Naive thymus-derived CD8-positive, alpha-beta T cell (primary cell): ENCODE data around the gene RAB6A. TPM values are rescaled to one million over a fixed set of nuclear protein-coding genes. Genes with fewer than 3 reads are reported as not detected.
"Not testable (repeated sequence)": the region's sequence is repeated elsewhere in the genome, so short reads cannot be mapped to it uniquely, and the experiment has no call there.

Source experiments
- ATAC-seq, 2 donors: fragments of 150-1000 bp; cut with Tn5 transposase in 1 of 2; sonication (Bioruptor Pico), chemical (Tn5 transposase) in 1 of 2; 1 replicate in 1 of 2; 2 replicates in 1 of 2; pipeline ENCODE4 v1.10.0; 2021; ENCODE audit warnings: mild to moderate bottlenecking in 2 of 2, moderate library complexity in 2 of 2
- POLR2A ChIA-PET: fragments of 350-600 bp; sonication (Branson Sonifier 250); formaldehyde crosslinking; loops from one replicate; lab custom pipeline; 2021; ENCODE audit warnings: antibody characterized with exemption; lab: Charles Lee
- DNase-seq, 10 donors: peaks; one replicate each; pipeline versions ENCODE4 v3.0.0 to v3.0.0-alpha.2; 2020 to 2022
- H3K27ac Mint-ChIP-seq, 10 donors: one replicate each; pipeline ENCODE4 v1.8.0; 2020 to 2022; ENCODE audit warnings: mild to moderate bottlenecking in 10 of 10, mixed read lengths in 10 of 10, moderate library complexity in 4 of 10, inconsistent platforms in 1 of 10
- H3K27me3 Mint-ChIP-seq, 5 donors: one replicate each; pipeline ENCODE4 v1.8.0; 2021 to 2022; ENCODE audit warnings: mixed read lengths in 5 of 5
- H3K36me3 Mint-ChIP-seq, 3 donors: one replicate each; pipeline ENCODE4 v1.8.0; 2020 to 2022; ENCODE audit warnings: mixed read lengths in 3 of 3, mild to moderate bottlenecking in 2 of 3, inconsistent platforms in 1 of 3
- H3K4me1 Mint-ChIP-seq, 4 donors: one replicate each; pipeline ENCODE4 v1.8.0; 2021 to 2022; ENCODE audit warnings: mixed read lengths in 4 of 4
- H3K4me3 Mint-ChIP-seq, 10 donors: one replicate each; pipeline ENCODE4 v1.8.0; 2020 to 2022; ENCODE audit warnings: mild to moderate bottlenecking in 10 of 10, mixed read lengths in 10 of 10, moderate library complexity in 6 of 10, inconsistent platforms in 1 of 10
- H3K9me3 Mint-ChIP-seq, 9 donors: one replicate each; pipeline ENCODE4 v1.8.0; 2020 to 2022; ENCODE audit warnings: mixed read lengths in 9 of 9, mild to moderate bottlenecking in 3 of 9, inconsistent platforms in 1 of 9, moderate library complexity in 1 of 9
- polyA plus RNA-seq, 3 donors: library from polyadenylated mRNA; unstranded; fragments of 300-500 nt; fragmentation: Illumina TruSeq; gene quantifications; one replicate each; pipeline ENCODE4 v1.2.3, GENCODE V29; 2021
- total RNA-seq, 8 experiments: library from RNA in 2 of 8; stranded (reverse) in 2 of 8; gene quantifications; one replicate each; pipeline ENCODE4 v1.2.3 and lab custom pipeline; 2021 to 2026

Gene RAB6A
- total and polyA plus RNA-seq, 5 experiments from 2014 or later: 79.3 to 94.3 (median 88.5) TPM

DNA sequence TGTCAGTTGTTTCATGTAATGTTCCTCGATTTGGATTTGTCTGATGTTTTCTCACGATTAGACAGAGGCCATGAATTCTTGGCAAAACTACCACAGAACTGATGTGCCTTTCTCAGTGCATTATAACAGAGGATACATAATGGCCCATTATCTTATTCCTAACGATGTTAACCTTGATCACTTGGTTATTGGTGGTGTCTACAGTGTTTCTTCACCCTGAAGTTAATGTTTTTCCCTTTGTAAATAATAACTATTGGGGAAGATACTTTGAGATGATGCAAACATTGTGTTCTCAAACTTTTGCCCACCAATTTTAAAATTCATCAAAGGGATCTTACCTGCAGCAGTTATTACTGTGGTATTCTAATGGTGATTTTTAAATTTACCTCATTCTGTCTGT, 13.1 kb downstream of the RAB6A start:
- no peak for DNase-seq
- peaks cover 0 to 31% (median 4%) of the 10 kb centered on the region in 3 donors for H3K36me3 Mint-ChIP-seq
- no peak for ATAC-seq
- H3K27ac Mint-ChIP-seq: peak overlapping the region in 4 of 10 donors; percentile 14 to 47 (median 20)
- H3K27me3 Mint-ChIP-seq: no peaks in the 10 kb centered on the region
- H3K4me1 Mint-ChIP-seq: peaks cover 25 to 68% (median 57%) of the 10 kb centered on the region in 4 donors
- H3K4me3 Mint-ChIP-seq: no peak overlapping the region
- POLR2A ChIA-PET: no interaction called here
- H3K9me3 Mint-ChIP-seq: no peaks in the 10 kb centered on the region

DNA sequence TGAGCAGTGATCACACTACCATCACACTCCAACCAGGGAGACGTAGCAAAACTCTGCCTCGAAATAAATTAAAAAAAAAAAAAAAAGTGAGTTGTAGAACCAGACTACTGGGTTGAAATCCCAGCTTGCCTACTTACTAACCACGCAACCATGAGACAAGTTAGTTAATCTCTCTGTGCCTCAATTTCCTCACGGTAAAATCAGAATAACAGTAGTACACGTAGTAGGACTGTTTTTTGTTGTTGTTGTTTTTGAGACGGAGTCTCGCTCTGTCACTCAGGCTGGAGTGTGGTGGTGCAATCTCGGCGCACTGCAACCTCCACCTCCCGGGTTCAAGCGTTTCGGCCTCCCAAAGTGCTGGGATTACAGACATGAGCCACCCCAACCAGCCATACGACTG, 14.2 kb downstream of the RAB6A start:
- Mint-ChIP-seq H3K27me3 (no peaks in the 10 kb centered on the region), H3K36me3 (peaks cover 0 to 27% (median 4%) of the 10 kb centered on the region in 3 donors), H3K4me1 (peaks cover 20 to 60% (median 48%) of the 10 kb centered on the region in 4 donors), H3K4me3 (no peak overlapping the region), H3K9me3 (no peaks in the 10 kb centered on the region), H3K27ac (no peak overlapping the region)
- no peak for ATAC-seq
- POLR2A ChIA-PET: no interaction called here
- DNase-seq: no peak

GRCh38 chr11:73743045-73743444, 17.8 kb downstream of the RAB6A start:
- Mint-ChIP-seq H3K4me3 (no peak overlapping the region), H3K4me1 (peaks cover 9 to 39% (median 26%) of the 10 kb centered on the region in 4 donors), H3K9me3 (no peaks in the 10 kb centered on the region), H3K27ac (no peak overlapping the region), H3K27me3 (no peaks in the 10 kb centered on the region), H3K36me3 (peaks cover 0 to 25% (median 4%) of the 10 kb centered on the region in 3 donors)
- no peak for ATAC-seq
- POLR2A ChIA-PET: no interaction called here
- DNase-seq: no peak

DNA sequence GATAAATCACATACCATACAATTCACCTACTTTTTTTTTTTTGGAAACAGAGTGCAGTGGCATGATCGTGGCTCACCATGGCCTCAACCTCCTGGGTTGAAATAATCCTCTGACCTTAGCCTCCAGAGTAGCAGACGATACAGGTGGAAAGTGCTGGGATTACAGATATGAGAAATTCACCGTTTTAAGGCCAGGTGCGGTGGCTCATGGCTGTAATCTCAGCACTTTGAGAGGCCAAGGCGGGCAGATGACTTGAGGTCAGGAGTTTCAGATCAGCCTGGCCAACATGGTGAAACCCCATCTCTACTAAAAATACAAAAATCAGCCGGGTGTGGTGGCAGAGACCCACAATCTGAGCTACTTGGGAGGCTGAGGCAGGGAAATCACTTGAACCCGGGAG, 24.9 kb downstream of the RAB6A start:
- Mint-ChIP-seq H3K4me3 (peak overlapping the region in 1 of 10 donors; percentile 54), H3K36me3 (peaks cover 0 to 33% (median 0%) of the 10 kb centered on the region in 3 donors), H3K4me1 (peaks cover 5 to 44% (median 25%) of the 10 kb centered on the region in 4 donors), H3K27ac (peak overlapping the region in 3 of 10 donors; percentile 22 to 71 (median 65))
- ATAC-seq, H3K9me3 Mint-ChIP-seq, H3K27me3 Mint-ChIP-seq, POLR2A ChIA-PET, DNase-seq: not testable (repeated sequence)

DNA sequence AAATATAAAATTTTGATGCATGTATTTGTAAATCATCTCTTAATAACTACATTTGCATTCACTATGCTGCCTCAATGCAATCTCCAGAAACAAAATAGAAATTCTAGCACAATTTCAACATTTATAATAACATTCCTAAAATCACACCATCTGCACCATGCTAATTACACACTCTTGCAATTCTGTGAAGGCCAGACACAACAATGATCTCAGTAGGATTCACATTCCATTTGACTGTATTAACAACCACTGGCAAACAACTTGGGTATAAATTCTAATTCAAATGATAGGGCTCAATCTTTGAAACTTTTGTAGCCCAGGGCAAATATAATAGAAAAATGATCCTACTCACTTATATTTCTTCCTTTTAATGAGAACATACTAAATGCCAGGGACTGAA, 25.9 kb downstream of the RAB6A start:
- Mint-ChIP-seq H3K27ac (no peak overlapping the region), H3K9me3 (no peaks in the 10 kb centered on the region), H3K4me3 (no peak overlapping the region), H3K4me1 (peaks cover 5 to 43% (median 28%) of the 10 kb centered on the region in 4 donors), H3K36me3 (peaks cover 0 to 39% (median 0%) of the 10 kb centered on the region in 3 donors), H3K27me3 (no peaks in the 10 kb centered on the region)
- ATAC-seq (no peak), DNase-seq (no peak)
- POLR2A ChIA-PET: no interaction called here

- Mint-ChIP-seq H3K4me1 (peaks cover 6 to 48% (median 36%) of the 10 kb centered on the region in 4 donors), H3K36me3 (peaks cover 0 to 49% (median 0%) of the 10 kb centered on the region in 3 donors)
- H3K4me3 Mint-ChIP-seq, H3K27me3 Mint-ChIP-seq, DNase-seq, POLR2A ChIA-PET, ATAC-seq, H3K9me3 Mint-ChIP-seq, H3K27ac Mint-ChIP-seq: not testable (repeated sequence)
These were observed 26.9 kb downstream of the RAB6A start for GRCh38 chr11:73734011-73734410.

GRCh38 chr11:73732936-73733335, 27.9 kb downstream of the RAB6A start:
- Mint-ChIP-seq H3K4me1 (peaks cover 6 to 42% (median 39%) of the 10 kb centered on the region in 4 donors), H3K36me3 (peaks cover 0 to 55% (median 0%) of the 10 kb centered on the region in 3 donors)
- DNase-seq, H3K4me3 Mint-ChIP-seq, POLR2A ChIA-PET, H3K27ac Mint-ChIP-seq, ATAC-seq, H3K27me3 Mint-ChIP-seq, H3K9me3 Mint-ChIP-seq: not testable (repeated sequence)

GRCh38 chr11:73729594-73730206, 31.2 kb downstream of the RAB6A start:
- H3K36me3 Mint-ChIP-seq: peaks cover 0 to 57% (median 0%) of the 10 kb centered on the region in 3 donors
- DNase-seq (no peak), ATAC-seq (no peak)
- H3K27me3 Mint-ChIP-seq: no peaks in the 10 kb centered on the region
- H3K27ac Mint-ChIP-seq: peak overlapping the region in 5 of 10 donors; percentile 0 to 59 (median 33)
- H3K4me3 Mint-ChIP-seq: no peak overlapping the region
- POLR2A ChIA-PET: no interaction called here
- H3K9me3 Mint-ChIP-seq: no peaks in the 10 kb centered on the region
- H3K4me1 Mint-ChIP-seq: peaks cover 10 to 33% (median 23%) of the 10 kb centered on the region in 4 donors

GRCh38 chr11:73728000-73728399, 32.9 kb downstream of the RAB6A start:
- POLR2A ChIA-PET: no interaction called here

DNA sequence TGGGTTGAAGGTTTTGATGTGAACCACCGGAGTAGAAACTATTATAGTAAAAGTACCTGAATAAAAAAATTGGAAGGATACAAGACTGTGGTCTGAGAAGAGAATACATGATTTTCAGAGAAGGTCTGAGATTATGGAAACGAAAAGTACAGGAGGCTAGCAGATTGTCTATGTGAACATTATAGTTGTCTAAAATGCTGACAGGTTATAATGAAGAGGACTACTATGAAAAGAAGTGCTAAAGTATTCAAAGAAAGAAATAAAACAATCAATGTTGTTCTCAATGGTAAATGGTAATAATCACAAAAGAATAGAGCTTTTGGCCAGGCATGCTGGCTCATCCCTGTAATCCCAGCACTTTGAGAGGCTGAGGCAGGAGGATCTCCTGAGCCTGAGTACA, 34.0 kb downstream of the RAB6A start:
- H3K36me3 Mint-ChIP-seq: peaks cover 0 to 58% (median 0%) of the 10 kb centered on the region in 3 donors
- POLR2A ChIA-PET: no interaction called here
- H3K4me1 Mint-ChIP-seq: peaks cover 11 to 21% (median 17%) of the 10 kb centered on the region in 4 donors
- ATAC-seq (no peak), DNase-seq (no peak)
- H3K4me3 Mint-ChIP-seq: no peak overlapping the region
- H3K27me3 Mint-ChIP-seq: no peaks in the 10 kb centered on the region
- H3K27ac Mint-ChIP-seq: peak overlapping the region in 1 of 10 donors; percentile 21
- no peaks in the 10 kb centered on the region for H3K9me3 Mint-ChIP-seq

More at GRCh38 chr11:73728000-73728399, 32.9 kb downstream of the RAB6A start:
- Mint-ChIP-seq H3K27ac (peak overlapping the region in 2 of 10 donors; percentile 4 to 26), H3K9me3 (no peaks in the 10 kb centered on the region), H3K4me3 (no peak overlapping the region), H3K27me3 (no peaks in the 10 kb centered on the region), H3K4me1 (peaks cover 11 to 28% (median 19%) of the 10 kb centered on the region in 4 donors), H3K36me3 (peaks cover 0 to 56% (median 0%) of the 10 kb centered on the region in 3 donors)
- no peak for DNase-seq
- ATAC-seq: no peak

DNA sequence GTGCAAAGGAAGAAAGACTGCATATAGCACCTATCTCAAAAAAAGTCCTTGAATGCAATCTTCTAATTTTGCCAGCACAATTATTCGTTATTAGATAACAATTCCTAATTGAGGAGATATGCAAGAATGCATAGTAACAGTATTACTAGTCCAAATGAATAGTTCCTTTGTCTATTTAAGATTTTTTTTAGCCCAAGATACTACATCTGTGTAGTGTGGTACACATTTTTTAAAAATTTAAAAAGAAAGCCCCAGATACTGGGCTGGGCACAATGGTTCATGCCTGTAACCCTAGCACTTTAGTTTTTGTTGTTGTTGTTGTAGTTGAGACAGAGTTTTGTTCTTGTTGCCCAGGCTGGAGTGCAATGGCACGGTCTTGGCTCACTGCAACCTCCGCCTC, 43.7 kb downstream of the RAB6A start:
- DNase-seq (no peak), ATAC-seq (no peak)
- Mint-ChIP-seq H3K36me3 (peaks cover 0 to 77% (median 7%) of the 10 kb centered on the region in 3 donors), H3K4me1 (peaks cover 0 to 10% (median 2%) of the 10 kb centered on the region in 4 donors), H3K27me3 (no peaks in the 10 kb centered on the region), H3K27ac (peak overlapping the region in 2 of 10 donors; percentile 12 to 19), H3K4me3 (no peak overlapping the region), H3K9me3 (no peaks in the 10 kb centered on the region)
- POLR2A ChIA-PET: no interaction called here

- POLR2A ChIA-PET: no interaction called here
- ATAC-seq (peak in 1 of 2 donors; percentile 55), DNase-seq (no peak)
- Mint-ChIP-seq H3K36me3 (peaks cover 0 to 80% (median 7%) of the 10 kb centered on the region in 3 donors), H3K4me3 (no peak overlapping the region), H3K4me1 (peaks cover 0 to 10% (median 2%) of the 10 kb centered on the region in 4 donors), H3K27ac (peak overlapping the region in 5 of 10 donors; percentile 12 to 41 (median 13)), H3K9me3 (no peaks in the 10 kb centered on the region), H3K27me3 (no peaks in the 10 kb centered on the region)
These were observed 44.5 kb downstream of the RAB6A start for GRCh38 chr11:73716153-73717056.

- Mint-ChIP-seq H3K36me3 (peaks cover 0 to 76% (median 7%) of the 10 kb centered on the region in 3 donors), H3K4me1 (peaks cover 0 to 10% (median 2%) of the 10 kb centered on the region in 4 donors), H3K9me3 (no peaks in the 10 kb centered on the region), H3K27ac (peak overlapping the region in 1 of 10 donors; percentile 13), H3K4me3 (no peak overlapping the region), H3K27me3 (no peaks in the 10 kb centered on the region)
- DNase-seq: no peak
- POLR2A ChIA-PET: no interaction called here
- ATAC-seq: no peak
These were observed 45.3 kb downstream of the RAB6A start for GRCh38 chr11:73715541-73715940.
